ENCODE data around the gene LAMA2. TPM values are rescaled to one million over a fixed set of nuclear protein-coding genes. Genes with fewer than 3 reads are reported as not detected.

The LAMA2 gene
- total and polyA plus RNA-seq, 2 donors (not counting 3 experiments of a cell fraction or from before 2014, with no cell fraction given): 0.51 to 0.75 TPM

- TF ChIP-seq MYC (IDR thresholded peaks at IDR 0.05; ENCODE audit: low read depth, low read length) (no peak), FOS (IDR thresholded peaks at IDR 0.05; ENCODE audit: borderline replicate concordance, insufficient read depth, low read length) (no peak), POLR2A (IDR thresholded peaks at IDR 0.05; ENCODE audit: low read depth, low read length) (no peak), JUN (IDR thresholded peaks at IDR 0.05; ENCODE audit: borderline replicate concordance, insufficient read depth, insufficient read length, low read depth) (no peak)
- Histone ChIP-seq H4K20me1 (replicated peaks; ENCODE audit: control insufficient read depth, extremely low read depth, insufficient read depth, low read length) (no peaks in the 10 kb centered on the region), H2AFZ (ENCODE audit: low read depth, low read length) (no peak overlapping the region), H3K36me3 (ENCODE audit: control insufficient read depth in 2 of 2, extremely low read depth in 1 of 2, insufficient read depth in 2 of 2, low read length in 2 of 2) (peaks cover 2 to 11% of the 10 kb centered on the region in 2 experiments), H3K4me2 (ENCODE audit: insufficient read depth, low read length) (no peak overlapping the region), H3K9me1 (replicated peaks; ENCODE audit: control insufficient read depth, extremely low read depth, insufficient read depth, low read length) (no peaks in the 10 kb centered on the region), H3K27ac (ENCODE audit: insufficient read depth, low read depth, low read length) (no peak overlapping the region), H3K27me3 (ENCODE audit: control insufficient read depth in 2 of 2, insufficient read depth in 2 of 2, low read length in 2 of 2) (no peaks in the 10 kb centered on the region), H3K4me3 (replicated peaks in 1 of 3; ENCODE audit: insufficient read depth in 1 of 3, low read depth in 1 of 3, low read length in 3 of 3) (no peak overlapping the region), H3K9me3 (replicated peaks; ENCODE audit: control insufficient read depth, insufficient read depth, low read length) (no peaks in the 10 kb centered on the region), H3K79me2 (ENCODE audit: control insufficient read depth, insufficient read depth, low read length) (no peaks in the 10 kb centered on the region), H3K9ac (replicated peaks; ENCODE audit: extremely low read depth, insufficient read depth, low read length) (no peak overlapping the region), H3K4me1 (ENCODE audit: control insufficient read depth, extremely low read depth, insufficient read depth, low read length) (peaks cover 2% of the 10 kb centered on the region)
- FAIRE-seq: no peak
- no peak for DNase-seq (ENCODE audit: low read depth, low spot score)
- no TSS peak for BruUV-seq (replicated peaks)
- dilution Hi-C loops (cut with MboI; ENCODE audit: extremely low pct_ligation_motif_present, low sequenced_read_pairs): no loop called here
- POLR2A ChIA-PET: no interaction called here
- CTCF ChIA-PET: interaction anchor here (1.6 kb wide), 1 partner anchor 17 kb away, joined by 15 read pairs; no protein-coding TSS in a partner anchor
- intact Hi-C loops (cut with micrococcal nuclease): no loop called here
Measured at GRCh38 chr6:129516005-129516404, 633.1 kb downstream of the LAMA2 start.

- Histone ChIP-seq H4K20me1 (replicated peaks; ENCODE audit: control insufficient read depth, extremely low read depth, insufficient read depth, low read length) (no peaks in the 10 kb centered on the region), H3K9me3 (replicated peaks; ENCODE audit: control insufficient read depth, insufficient read depth, low read length) (no peaks in the 10 kb centered on the region), H3K27me3 (ENCODE audit: control insufficient read depth in 2 of 2, insufficient read depth in 2 of 2, low read length in 2 of 2) (no peaks in the 10 kb centered on the region), H3K4me1 (ENCODE audit: control insufficient read depth, extremely low read depth, insufficient read depth, low read length) (peaks cover 2% of the 10 kb centered on the region), H3K4me3 (replicated peaks in 1 of 3; ENCODE audit: insufficient read depth in 1 of 3, low read depth in 1 of 3, low read length in 3 of 3) (no peak overlapping the region), H2AFZ (ENCODE audit: low read depth, low read length) (no peak overlapping the region), H3K36me3 (ENCODE audit: control insufficient read depth in 2 of 2, extremely low read depth in 1 of 2, insufficient read depth in 2 of 2, low read length in 2 of 2) (peaks cover 2 to 11% of the 10 kb centered on the region in 2 experiments), H3K9me1 (replicated peaks; ENCODE audit: control insufficient read depth, extremely low read depth, insufficient read depth, low read length) (no peaks in the 10 kb centered on the region), H3K4me2 (ENCODE audit: insufficient read depth, low read length) (no peak overlapping the region), H3K79me2 (ENCODE audit: control insufficient read depth, insufficient read depth, low read length) (no peaks in the 10 kb centered on the region), H3K9ac (replicated peaks; ENCODE audit: extremely low read depth, insufficient read depth, low read length) (no peak overlapping the region), H3K27ac (ENCODE audit: insufficient read depth, low read depth, low read length) (no peak overlapping the region)
- no peak for FAIRE-seq
- CTCF ChIA-PET: interaction anchor here (0.9 to 1.6 kb wide), 6 partner anchors 18 to 504 kb away, joined by 3 to 15 read pairs (median 4); partner anchors contain the start of gene TMEM244
- intact Hi-C loops (cut with micrococcal nuclease): no loop called here
- no peak for TF ChIP-seq GATA2 (IDR thresholded peaks at IDR 0.05; ENCODE audit: insufficient read depth, insufficient read length, low read depth, low read length)
- no peak for TF ChIP-seq POLR2AphosphoS5 (IDR thresholded peaks at IDR 0.05; ENCODE audit: insufficient read depth, low read depth, low read length)
- no peak for TF ChIP-seq POLR2A (IDR thresholded peaks at IDR 0.05; ENCODE audit: low read depth, low read length)
- TF ChIP-seq FOS (IDR thresholded peaks at IDR 0.05; ENCODE audit: borderline replicate concordance, insufficient read depth, low read length): no peak
- no peak for TF ChIP-seq CTCF (IDR thresholded peaks at IDR 0.05; ENCODE audit: extremely low read depth in 1 of 2, insufficient read depth in 1 of 2, low read depth in 1 of 2, low read length in 2 of 2)
- dilution Hi-C loops (cut with MboI; ENCODE audit: extremely low pct_ligation_motif_present, low sequenced_read_pairs): no loop called here
- no peak for DNase-seq (ENCODE audit: low read depth, low spot score)
- POLR2A ChIA-PET: interaction anchor here (0.7 kb wide), 1 partner anchor 31 kb away, joined by 5 read pairs; no protein-coding TSS in a partner anchor
- no TSS peak for BruUV-seq (replicated peaks)
Measured at GRCh38 chr6:129516787-129517186, 633.8 kb downstream of the LAMA2 start.

Measured in endothelial cell of umbilical vein (primary cell).